Mesothelial cell of epicardium (in vitro differentiated cells): ENCODE results near the gene GALNT10. TPM values are rescaled to one million over a fixed set of nuclear protein-coding genes. Genes with fewer than 3 reads are reported as not detected.
A peak's percentile ranks its signal among the peaks of the same experiment; 100 is the strongest.

ENCODE experiments used
- DNase-seq, 2 experiments: peaks; one replicate each; pipeline ENCODE4 v3.0.0; 2021; ENCODE audit warnings: low spot score in 2 of 2; ENCODE audit not compliant: unreplicated experiment in 2 of 2
- H3K27ac Mint-ChIP-seq: 2 replicates; pipeline ENCODE4 v1.8.0; 2021; ENCODE audit warnings: mixed read lengths
- H3K27me3 Mint-ChIP-seq: 2 replicates; pipeline ENCODE4 v1.8.0; 2021; ENCODE audit warnings: low read depth, mixed read lengths
- H3K36me3 Mint-ChIP-seq: 2 replicates; pipeline ENCODE4 v1.8.0; 2021; ENCODE audit warnings: mixed read lengths
- H3K4me1 Mint-ChIP-seq: 2 replicates; pipeline ENCODE4 v1.8.0; 2021; ENCODE audit warnings: mixed read lengths
- H3K4me3 Mint-ChIP-seq: 2 replicates; pipeline ENCODE4 v1.8.0; 2021; ENCODE audit warnings: mild to moderate bottlenecking, moderate library complexity, mixed read lengths
- H3K9me3 Mint-ChIP-seq: 2 replicates; pipeline ENCODE4 v1.8.0; 2021; ENCODE audit warnings: mixed read lengths
- total RNA-seq: library from RNA; stranded (reverse); gene quantifications from 3 replicates; pipeline ENCODE4 v1.2.1, GENCODE V29; 2021
- TF ChIP-seq, protein P1 (sequence below): fragments of 200-600 bp; sonication (generic); IDR thresholded peaks from one replicate; pipeline ENCODE4 v1.5.0; 2021; ENCODE audit warnings: antibody characterized with exemption; ENCODE audit not compliant: unreplicated experiment

GALNT10 gene
- total RNA-seq, 1 donor from 2014 or later, result 13.9 TPM

DNA sequence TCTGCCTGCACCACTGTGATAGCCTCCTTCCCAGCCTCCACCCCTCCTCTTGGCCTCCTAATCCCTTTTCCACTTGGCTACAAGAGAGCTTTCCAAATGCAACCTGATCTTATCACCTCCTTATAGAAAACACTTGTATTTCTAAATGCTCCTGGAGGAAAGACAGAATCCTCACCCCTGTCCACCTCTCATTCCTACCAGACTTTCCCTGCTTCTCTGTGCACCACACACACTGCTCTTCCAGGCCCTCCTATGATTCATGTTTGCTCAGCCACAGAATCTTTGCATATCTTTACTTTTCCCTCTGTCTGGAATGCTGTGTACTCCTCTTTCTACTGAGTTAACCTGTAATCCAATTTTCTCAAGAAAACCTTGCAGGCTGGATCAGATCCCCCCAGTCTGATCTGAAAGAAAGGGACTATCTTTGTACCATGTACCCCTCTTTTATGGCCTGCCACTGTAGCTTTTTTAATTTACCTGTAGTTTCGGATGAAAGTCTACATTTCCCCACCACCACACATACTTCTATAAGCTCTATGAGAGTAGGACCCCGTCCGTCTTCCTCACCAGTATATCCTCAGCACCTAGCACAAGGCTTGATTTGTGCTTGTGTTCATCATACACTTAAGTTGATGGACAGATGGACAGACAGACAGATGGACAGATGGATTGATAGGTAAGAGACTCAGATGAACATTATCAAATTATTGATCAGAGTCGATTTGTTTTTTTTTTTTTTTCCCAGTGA, 95.3 kb downstream of the GALNT10 start:
- Mint-ChIP-seq H3K9me3 (no peaks in the 10 kb centered on the region), H3K27ac (peak overlapping the region; percentile 2), H3K27me3 (no peaks in the 10 kb centered on the region), H3K4me1 (peaks cover 39% of the 10 kb centered on the region), H3K36me3 (no peaks in the 10 kb centered on the region), H3K4me3 (no peak overlapping the region)
- TF ChIP-seq, protein P1, sequence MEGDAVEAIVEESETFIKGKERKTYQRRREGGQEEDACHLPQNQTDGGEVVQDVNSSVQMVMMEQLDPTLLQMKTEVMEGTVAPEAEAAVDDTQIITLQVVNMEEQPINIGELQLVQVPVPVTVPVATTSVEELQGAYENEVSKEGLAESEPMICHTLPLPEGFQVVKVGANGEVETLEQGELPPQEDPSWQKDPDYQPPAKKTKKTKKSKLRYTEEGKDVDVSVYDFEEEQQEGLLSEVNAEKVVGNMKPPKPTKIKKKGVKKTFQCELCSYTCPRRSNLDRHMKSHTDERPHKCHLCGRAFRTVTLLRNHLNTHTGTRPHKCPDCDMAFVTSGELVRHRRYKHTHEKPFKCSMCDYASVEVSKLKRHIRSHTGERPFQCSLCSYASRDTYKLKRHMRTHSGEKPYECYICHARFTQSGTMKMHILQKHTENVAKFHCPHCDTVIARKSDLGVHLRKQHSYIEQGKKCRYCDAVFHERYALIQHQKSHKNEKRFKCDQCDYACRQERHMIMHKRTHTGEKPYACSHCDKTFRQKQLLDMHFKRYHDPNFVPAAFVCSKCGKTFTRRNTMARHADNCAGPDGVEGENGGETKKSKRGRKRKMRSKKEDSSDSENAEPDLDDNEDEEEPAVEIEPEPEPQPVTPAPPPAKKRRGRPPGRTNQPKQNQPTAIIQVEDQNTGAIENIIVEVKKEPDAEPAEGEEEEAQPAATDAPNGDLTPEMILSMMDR, result no peak
- no peak for DNase-seq

DNA sequence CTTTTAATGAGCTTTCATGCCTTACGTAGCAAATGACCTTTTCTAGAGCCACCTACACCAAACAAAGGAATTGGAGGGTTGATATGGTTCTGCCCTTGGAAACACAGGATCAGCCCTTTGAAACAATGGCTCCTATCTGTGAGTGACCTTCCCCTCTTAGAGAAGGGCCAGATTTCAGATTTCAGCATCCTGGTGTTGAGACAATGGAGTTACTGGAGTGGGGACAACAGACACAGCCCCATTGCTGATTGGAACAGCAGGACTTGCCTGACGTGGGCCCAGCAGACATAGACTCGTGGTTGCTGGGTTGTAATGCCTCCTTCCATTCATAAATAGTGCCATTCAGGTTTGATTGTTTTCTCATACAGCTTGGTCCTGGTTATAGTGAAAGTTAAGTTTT, 96.0 kb downstream of the GALNT10 start:
- Mint-ChIP-seq H3K27ac (peak overlapping the region; percentile 55), H3K4me1 (peaks cover 39% of the 10 kb centered on the region), H3K36me3 (no peaks in the 10 kb centered on the region), H3K4me3 (no peak overlapping the region), H3K9me3 (no peaks in the 10 kb centered on the region), H3K27me3 (no peaks in the 10 kb centered on the region)
- TF ChIP-seq, protein P1, result no peak
- DNase-seq, result no peak

DNA sequence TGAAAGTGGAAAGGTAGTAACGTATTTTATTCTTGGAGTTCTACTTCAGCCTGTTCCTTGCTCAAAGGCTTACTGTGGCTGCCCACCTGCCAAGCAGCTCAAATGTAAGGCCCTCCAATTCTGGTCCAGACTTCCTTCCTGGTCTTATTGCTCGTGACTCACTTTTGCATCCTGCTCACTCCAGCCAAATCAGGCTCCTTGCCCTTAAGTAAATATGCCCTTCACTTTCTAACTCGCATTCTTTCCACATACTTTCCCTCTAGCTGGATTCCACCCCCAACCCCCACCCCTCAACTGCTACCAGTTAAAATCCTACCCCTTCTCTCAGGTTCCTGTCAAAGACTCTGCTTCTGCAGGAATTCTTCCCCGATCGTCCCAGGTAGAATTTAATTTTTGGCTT, 96.6 kb downstream of the GALNT10 start:
- peaks cover 39% of the 10 kb centered on the region for H3K4me1 Mint-ChIP-seq
- no peaks in the 10 kb centered on the region for H3K9me3 Mint-ChIP-seq
- DNase-seq, result no peak

DNA sequence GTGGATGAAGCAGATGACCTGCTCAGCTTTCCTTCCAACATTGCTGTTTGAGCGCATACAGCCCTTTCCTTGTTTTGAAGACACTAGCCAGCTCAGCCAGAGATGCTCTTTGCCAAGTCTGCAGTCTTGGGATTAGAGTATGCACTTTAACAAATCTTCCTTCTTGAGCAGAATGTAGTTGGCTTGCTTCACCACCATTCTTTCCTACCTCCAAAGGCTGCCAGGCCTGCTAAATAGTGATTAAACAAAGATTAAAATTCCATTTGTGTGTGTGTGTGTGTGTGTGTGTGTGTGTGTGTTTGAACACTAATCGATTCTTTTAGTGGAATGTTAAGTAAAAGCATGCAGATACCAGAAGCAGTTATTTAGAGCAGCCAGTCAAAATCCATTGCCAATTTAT, 97.6 kb downstream of the GALNT10 start:
- Mint-ChIP-seq H3K36me3 (no peaks in the 10 kb centered on the region), H3K9me3 (no peaks in the 10 kb centered on the region), H3K4me3 (no peak overlapping the region), H3K27me3 (no peaks in the 10 kb centered on the region), H3K4me1 (peaks cover 39% of the 10 kb centered on the region), H3K27ac (peak overlapping the region; percentile 72)
- TF ChIP-seq, protein P1, result no peak
- DNase-seq, result no peak

More for the DNA sequence above, 96.6 kb downstream of the GALNT10 start:
- Mint-ChIP-seq H3K27me3 (no peaks in the 10 kb centered on the region), H3K27ac (peak overlapping the region; percentile 55), H3K4me3 (no peak overlapping the region), H3K36me3 (no peaks in the 10 kb centered on the region)
- TF ChIP-seq, protein P1, result no peak

DNA sequence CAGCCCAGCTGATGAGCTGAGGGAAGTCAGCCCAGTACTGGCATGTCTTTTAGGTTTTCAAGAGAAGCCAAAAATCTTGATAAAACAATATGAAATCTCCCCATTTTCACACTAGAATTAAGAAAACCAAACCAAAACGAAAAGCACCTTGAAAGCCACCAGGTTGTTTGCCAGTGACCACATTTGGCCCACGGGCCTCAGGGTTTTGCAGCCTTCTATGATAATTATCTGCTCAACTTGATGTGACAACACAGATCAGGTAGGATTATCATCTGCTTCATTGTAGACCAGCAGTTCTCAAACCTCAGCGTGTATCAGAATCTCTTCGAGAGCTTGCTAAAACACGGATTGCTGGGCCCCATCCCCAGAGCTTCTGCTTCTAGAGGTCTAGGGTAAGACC, 101.4 kb downstream of the GALNT10 start:
- no peak for DNase-seq
- Mint-ChIP-seq H3K9me3 (no peaks in the 10 kb centered on the region), H3K27ac (no peak overlapping the region), H3K4me1 (peaks cover 27% of the 10 kb centered on the region), H3K4me3 (no peak overlapping the region), H3K36me3 (no peaks in the 10 kb centered on the region), H3K27me3 (no peaks in the 10 kb centered on the region)
- TF ChIP-seq, protein P1, result no peak
